Activated CD4-positive, alpha-beta T cell treated with anti-CD3 and anti-CD28 coated beads for 4 hours (primary cell): ENCODE data around the gene SCUBE2.
"Not testable (repeated sequence)": the region's sequence is repeated elsewhere in the genome, so short reads cannot be mapped to it uniquely, and the experiment has no call there.

ENCODE experiments used
- DNase-seq, 2 donors: peaks; one replicate each; pipeline ENCODE4 v3.0.0-alpha.2; 2020

The SCUBE2 gene

DNA sequence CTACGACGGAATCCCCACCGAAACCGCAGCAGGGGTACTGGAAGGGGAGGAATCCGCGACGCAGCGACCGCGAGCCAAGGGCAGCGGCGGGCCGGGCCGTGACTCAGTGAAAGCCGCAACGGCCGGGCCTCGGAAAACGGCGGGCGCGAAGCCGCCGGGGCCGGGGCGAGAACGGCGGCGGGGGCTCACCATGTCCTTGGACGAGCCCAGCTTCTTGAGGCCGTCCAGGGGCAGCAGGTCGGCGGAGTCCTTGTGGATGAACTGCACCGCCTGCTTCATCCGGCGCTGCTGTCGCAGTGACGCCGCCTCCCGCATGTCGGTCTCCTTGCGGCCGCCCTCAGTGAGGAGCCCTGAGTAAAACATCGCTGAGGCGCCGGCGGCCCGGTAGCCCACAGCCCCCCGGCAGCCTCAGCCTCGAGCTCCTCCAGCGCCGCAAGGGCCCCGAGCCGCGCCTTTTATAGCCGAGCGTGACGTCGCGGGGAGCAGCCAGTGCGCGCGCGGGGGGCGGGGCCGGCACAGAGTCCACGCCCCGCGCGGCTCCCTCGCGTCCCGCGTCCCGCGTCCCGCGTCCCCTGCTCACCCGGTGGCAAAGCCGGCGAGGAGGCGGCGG, 87.7 kb downstream of the SCUBE2 start, which contains the start of gene NRIP3:
NRIP3 (minus strand) TSS at position 429 of the 610 bp plus-strand sequence; CDS start at position 363, 66 bp downstream.
- peak; percentile 75 to 80 for DNase-seq

DNA sequence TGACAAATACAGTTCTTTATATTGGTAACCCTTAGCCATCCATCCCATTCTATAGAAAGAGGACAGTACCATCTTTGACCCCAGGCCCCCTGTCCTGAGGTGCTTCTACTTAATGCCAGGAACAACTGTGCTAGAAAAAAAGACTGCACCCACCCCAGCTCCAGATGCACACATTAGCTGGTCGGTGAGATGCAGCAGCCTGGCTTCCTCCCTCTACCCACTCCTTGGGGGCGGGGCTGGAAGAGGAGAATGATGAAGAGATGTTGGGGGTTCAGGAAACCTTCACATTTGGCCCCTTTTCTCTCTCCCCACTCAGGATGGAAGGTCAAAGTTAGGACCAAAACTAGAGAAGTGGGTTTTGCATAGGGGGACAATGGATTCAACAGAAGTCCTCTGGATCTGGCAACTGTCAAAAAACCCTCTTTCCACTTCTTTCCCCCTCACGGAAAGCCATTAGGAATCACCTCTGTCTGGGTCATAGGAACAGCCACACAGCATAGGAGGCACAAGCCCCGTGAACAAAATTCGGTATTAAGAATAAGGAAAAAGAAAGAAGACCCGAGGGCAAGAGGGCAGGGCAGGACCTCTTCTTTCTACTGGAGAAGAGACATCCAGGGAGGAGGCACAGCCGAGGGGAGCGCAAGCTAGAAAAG, 88.4 kb downstream of the SCUBE2 start:
- peak; percentile 13 to 27 for DNase-seq

DNA sequence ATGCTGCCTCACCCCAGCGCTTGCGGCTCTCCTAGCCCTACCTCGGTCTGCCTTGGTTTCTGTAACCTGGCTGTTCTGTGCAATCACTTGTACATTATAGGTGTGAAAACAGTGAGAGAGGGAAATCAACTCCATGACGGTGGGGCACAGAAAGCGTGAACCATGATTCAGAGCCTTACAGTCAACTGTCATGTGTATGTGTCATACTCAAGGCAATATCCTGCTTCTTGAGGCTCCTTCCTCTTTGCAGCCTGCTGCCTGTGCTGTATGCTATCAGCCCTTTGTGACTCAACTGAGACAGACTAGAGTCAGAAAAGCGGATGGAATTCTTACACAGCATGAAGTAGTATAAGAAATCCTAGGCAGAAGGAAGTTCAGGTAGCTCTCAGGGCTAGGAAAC, 89.7 kb downstream of the SCUBE2 start:
- DNase-seq, result peak; percentile 33 to 37

DNA sequence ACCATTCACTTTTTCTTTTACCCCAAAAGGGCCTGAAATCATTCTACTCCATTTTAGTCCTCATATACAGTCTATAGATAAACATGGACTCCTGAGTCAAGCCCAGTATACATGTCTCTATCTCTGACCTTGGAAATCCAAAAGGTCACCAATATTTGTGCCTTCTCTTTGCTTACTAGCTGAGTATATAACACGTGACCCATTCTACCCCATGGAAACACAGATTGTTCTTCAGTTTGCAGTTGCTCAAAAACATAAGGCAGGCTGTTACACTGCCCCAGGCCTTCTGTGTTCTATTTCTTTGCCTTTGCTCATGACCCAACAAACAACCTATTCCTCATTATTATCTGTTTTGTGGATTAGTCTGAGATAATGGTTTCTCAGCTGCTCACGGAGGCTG, 93.4 kb downstream of the SCUBE2 start:
- no peak for DNase-seq

DNA sequence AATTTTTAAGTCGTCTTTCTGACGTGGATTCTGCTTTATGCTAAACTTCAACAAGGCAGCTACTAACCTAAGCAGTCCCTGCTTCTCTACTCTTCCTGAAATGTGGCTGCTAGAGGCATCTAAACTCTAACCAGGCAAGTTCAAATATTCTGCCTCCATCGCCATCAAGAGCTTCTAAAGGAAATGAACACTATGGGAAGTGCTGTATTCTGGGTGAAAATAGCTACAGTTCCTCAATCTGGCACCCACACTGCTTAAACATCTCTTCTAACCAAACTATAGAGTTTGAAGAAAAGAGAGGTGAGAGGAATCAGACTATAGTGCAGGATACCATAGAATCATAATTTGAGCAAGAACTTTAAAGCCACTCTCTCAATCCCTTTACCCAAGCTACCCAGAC, 93.9 kb downstream of the SCUBE2 start:
- DNase-seq, result no peak

DNA sequence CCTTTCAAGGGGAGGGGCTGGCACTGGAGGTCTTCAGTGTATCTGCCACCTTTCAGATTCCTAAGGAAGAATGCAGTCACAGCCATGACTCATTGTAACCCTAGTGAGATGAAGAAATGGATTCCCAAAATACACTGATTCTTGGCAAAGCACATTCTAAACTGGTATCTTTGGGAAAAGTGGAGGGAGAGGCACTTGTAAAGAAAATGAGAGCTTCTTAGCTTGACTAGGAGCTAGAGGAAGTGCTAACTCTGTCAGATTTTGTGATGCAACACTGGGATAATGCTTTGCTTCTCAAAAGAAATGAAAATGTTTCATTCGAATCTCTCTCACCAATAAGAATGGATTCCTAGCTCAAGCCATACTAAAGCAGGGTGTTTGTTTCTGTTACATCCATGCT, 101.9 kb downstream of the SCUBE2 start:
- DNase-seq, result no peak

DNA sequence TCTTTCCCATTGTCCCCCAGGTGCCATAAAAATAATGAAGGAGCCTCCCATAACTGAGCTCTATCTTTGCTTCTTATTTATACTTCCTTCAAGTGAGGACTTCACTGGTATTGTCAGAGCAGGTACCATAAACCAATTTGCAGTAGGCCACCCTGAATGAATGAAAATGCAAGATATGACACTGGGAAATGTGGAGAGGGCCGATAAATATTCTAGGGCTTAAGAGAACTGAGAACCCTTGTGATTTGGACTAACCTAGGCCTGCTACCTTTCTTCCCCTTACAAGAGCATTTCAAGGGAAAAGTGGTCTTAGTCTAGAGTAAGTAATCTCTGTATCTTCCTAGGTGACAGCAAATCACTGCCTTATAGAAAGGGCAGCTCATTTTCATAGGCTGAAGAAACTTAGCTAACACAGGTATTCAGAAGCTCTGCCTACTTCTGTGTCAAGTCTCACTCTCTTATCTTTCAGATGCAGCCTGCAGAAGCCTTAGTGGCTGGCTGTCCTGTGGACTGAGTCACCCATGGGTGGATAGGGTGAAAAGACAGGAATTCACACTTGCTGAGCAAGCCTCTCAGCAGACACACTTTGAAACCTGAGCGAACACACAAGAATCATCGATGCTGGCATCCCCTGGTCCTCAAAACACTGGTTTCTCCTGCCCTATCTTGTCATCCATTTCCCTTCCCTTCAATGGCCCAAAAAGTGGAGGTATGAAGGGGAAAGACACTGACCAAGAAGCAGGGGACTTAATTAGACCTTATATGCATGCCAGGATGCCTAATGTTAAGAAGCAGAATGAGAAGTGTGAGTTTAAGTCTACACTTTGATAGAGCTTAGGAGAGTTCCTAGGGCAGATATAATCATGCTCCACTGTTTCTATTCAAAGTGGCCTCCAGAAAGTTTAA, 102.8 kb downstream of the SCUBE2 start:
- no peak for DNase-seq

DNA sequence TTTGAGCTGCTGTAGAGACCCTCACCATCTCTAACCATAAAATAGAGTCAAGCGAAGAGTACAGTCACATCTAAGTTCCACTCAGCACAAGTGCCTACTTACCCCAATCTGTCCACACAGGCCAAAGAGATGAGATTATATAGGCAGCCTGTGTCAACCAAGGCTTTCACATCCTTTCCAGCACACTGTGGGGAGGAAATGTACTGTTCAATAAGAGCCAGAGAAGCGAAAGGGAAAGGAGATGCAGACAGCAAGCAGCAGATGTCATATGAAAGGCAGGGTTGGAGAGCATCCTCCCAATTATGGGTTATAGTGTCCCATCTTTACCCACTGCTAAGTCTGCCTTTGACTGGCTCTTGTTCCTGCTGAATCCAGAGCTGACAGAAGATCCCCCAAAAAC, 104.0 kb downstream of the SCUBE2 start:
- DNase-seq, result no peak

DNA sequence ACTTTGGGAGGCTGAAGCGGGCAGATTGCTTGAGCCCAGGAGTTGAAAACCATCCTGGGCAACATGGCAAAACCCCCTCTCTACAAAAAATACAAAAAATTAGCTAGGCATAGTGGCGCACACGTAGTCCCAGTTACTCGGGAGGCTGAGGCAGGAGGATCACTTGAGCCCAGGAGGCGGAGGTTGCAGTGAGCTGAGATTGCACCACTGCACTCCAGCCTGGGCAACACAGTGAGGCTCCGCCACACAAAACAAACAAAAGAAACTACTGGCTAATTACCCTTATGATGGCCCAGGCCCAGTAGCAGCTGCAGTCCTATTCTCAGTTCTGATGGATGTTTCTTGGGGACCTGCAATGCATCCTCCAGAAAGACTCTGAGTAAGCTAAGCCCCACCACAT, 104.6 kb downstream of the SCUBE2 start:
- DNase-seq, result not testable (repeated sequence)

DNA sequence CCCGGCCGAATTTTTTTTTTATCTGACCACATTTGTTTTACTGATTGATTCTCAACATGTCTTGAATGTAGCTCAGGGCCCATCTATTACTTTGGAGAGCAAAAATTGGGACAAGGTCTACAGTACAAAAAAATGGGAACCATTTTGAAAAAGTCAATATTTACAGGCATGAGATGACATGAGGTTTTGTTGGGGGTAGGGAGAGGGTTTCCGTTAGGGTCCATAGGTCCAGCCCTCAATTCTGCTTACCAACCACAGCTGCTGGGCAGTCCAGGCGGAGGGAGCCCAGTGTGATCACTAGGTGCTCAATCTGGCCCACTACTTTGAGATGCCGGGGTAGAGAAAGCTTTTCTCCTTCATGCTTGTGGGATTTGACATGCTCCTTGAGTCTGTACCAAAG, 105.9 kb downstream of the SCUBE2 start:
- no peak for DNase-seq

DNA sequence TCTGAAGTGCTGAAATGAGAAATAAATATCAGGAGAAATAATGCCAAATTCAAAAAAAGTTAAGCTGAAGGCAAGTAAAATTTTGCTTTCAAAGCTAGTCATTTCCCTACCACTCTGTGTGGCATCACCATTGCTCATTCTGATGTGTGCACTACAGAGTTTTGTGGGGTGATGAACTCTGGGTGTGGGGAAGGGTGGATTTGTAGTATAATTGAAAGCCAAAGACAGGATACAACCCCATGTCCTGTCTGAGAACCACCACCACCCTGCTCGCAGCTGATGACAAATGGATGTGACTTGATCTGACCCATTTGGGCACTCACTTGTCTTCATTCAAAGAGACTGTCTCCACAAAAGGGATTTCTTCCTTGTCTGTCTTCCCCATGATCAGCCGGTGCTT, 107.8 kb downstream of the SCUBE2 start:
- DNase-seq, result no peak

DNA sequence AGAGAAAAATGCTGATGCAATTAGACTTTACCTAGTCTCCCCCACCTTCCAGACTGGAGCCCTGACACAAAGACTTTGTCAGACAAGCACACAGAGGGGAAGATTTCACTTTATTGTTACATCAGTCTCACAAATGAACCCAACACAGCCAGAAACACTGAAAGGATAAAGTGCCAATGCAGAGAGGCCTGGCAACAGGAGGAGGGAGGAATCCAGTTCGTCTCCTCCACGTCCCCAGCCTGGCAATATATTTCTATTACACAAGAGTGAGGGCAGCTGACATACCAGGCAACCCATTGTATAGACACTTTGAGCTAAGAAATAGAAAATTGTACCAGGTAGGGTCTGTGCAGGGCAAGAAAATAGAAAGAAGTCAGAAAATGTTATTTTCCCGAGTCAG, 110.9 kb downstream of the SCUBE2 start:
- DNase-seq, result no peak

DNA sequence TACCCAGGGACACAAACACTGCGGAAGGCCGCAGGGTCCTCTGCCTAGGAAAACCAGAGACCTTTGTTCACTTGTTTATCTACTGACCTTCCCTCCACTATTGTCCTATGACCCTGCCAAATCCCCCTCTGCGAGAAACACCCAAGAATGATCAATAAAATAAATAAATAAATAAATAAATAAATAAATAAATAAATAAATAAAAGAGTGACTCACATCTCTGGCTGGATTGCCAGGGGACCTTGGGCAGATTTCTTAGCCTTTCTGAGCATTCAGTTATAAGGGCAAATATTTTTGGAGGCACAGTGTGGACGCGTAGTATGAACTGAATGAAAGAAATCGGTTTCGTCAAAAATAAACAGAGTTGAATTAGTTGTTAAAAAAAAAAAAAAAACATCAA, 112.0 kb downstream of the SCUBE2 start:
- DNase-seq, result not testable (repeated sequence)

DNA sequence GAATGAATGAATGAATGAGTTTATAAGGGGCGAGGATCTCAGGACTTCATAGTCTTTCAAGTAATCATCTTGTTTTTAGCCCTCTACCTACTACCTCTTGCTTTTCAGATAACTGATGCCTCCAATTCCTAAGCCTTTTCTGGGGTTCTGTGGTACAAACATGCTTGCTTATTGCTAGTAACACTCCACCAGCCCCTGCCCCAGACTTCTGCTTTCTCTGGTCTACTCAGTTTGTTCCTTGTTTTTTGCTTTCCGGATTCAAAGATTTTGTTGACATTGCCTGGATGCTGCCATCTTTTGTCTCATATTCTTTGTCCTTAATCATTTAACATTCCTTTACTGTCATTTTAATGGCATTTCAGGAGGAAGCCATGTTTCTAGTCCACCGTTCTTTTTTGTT, 118.3 kb downstream of the SCUBE2 start:
- no peak for DNase-seq

DNA sequence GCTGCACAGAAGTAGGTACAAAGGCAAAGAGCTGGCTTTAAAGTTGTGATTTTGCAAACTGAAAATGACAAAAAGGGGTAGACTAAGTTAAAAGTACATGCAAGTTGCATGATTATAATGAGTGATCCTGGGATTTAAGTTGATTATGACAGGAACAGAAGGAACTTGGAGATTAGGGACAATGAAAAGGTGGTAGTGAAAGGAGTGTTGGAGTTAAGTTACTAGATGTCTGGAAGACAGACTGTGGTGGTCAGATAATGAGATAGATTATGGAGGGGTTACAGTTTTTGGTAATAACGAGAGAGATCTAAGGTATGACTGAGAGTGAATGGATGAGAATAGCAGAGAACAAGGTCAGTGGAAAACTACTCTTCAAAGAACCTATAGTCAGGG, 119.5 kb downstream of the SCUBE2 start:
- no peak for DNase-seq

DNA sequence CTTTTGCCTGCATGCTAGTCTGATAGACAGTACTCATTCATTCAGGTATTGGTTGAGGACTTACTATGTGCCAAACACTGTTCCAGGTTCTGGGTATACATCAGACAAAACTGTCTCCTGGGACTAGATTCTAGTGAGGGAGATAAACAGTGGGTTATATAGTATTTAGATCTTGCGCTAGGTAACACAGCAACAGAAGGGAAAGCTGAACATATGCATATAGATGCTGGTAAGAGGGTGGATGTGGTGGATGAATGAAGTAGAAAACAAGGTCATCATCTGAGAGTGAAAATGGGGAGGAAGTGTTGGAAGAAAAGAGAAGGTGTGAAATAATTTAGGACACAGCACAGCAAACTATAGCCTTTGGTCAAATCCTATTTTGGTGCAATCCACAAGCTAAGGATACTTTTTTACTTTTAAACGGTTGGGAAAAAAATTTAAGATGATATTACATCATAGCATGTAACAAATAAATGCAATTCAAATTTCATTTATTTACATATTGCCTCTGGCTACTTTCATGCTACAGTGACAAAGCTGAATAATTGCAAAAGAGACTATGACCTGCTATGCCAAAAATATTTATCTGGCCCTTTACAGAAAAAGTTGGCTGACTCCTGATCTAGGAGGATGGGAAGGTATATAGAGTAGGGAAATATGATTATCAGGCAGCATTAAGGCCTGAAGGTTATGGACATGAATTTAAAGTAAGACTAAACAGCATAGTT, 120.0 kb downstream of the SCUBE2 start:
- DNase-seq, result no peak
